ENCODE data around the gene RPS3. TPM values are rescaled to one million over a fixed set of nuclear protein-coding genes. Genes with fewer than 3 reads are reported as not detected.

The RPS3 gene
- total RNA-seq, 2 donors from 2014 or later, result 2,923 to 3,877 TPM

GRCh38 chr11:75429641-75429901 is 30.3 kb downstream of the RPS3 start:
- Histone ChIP-seq H3K9ac (ENCODE audit: extremely low read depth, low read length, poor library complexity, severe bottlenecking) (no peak overlapping the region), H3K9me3 (ENCODE audit: control insufficient read depth, low read length) (peaks cover 11% of the 10 kb centered on the region), H3K4me3 (ENCODE audit: low read length) (no peak overlapping the region), H3K36me3 (ENCODE audit: control insufficient read depth, insufficient read depth, low read length) (no peaks in the 10 kb centered on the region), H3K27ac (ENCODE audit: low read depth, low read length) (no peak overlapping the region), H3K4me1 (ENCODE audit: control insufficient read depth, insufficient read depth, low read length) (peaks cover 16% of the 10 kb centered on the region), H3K27me3 (ENCODE audit: control insufficient read depth, insufficient read depth, low read length, poor library complexity, severe bottlenecking) (peaks cover 54% of the 10 kb centered on the region)
- H3K27me3 Mint-ChIP-seq (ENCODE audit: insufficient read depth), result peaks cover 60% of the 10 kb centered on the region
- no peak overlapping the region for H3K27ac Mint-ChIP-seq
- TF ChIP-seq, protein P1, sequence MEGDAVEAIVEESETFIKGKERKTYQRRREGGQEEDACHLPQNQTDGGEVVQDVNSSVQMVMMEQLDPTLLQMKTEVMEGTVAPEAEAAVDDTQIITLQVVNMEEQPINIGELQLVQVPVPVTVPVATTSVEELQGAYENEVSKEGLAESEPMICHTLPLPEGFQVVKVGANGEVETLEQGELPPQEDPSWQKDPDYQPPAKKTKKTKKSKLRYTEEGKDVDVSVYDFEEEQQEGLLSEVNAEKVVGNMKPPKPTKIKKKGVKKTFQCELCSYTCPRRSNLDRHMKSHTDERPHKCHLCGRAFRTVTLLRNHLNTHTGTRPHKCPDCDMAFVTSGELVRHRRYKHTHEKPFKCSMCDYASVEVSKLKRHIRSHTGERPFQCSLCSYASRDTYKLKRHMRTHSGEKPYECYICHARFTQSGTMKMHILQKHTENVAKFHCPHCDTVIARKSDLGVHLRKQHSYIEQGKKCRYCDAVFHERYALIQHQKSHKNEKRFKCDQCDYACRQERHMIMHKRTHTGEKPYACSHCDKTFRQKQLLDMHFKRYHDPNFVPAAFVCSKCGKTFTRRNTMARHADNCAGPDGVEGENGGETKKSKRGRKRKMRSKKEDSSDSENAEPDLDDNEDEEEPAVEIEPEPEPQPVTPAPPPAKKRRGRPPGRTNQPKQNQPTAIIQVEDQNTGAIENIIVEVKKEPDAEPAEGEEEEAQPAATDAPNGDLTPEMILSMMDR (conservative IDR thresholded peaks at IDR 0.05), result no peak
- DNase-seq, result no peak
- H3K4me3 Mint-ChIP-seq, result peak overlapping the region; percentile 34
- peaks cover 16% of the 10 kb centered on the region for H3K4me1 Mint-ChIP-seq
- no peaks in the 10 kb centered on the region for H3K36me3 Mint-ChIP-seq (ENCODE audit: low read depth)
- 45 to 54% methylated on average over 8 to 25 of the region's 25 CpGs for WGBS, 2 experiments (ENCODE audit: insufficient coverage in 1 of 2, insufficient read length in 1 of 2)
- H3K9me3 Mint-ChIP-seq, result peaks cover 14% of the 10 kb centered on the region

- WGBS, 2 experiments (ENCODE audit: insufficient coverage in 1 of 2, insufficient read length in 1 of 2), result 1 to 3% methylated on average over 52 to 134 of the region's 134 CpGs
- TF ChIP-seq, protein P1 (conservative IDR thresholded peaks at IDR 0.05), result peak; percentile 40
- H3K36me3 Mint-ChIP-seq (ENCODE audit: low read depth), result no peaks in the 10 kb centered on the region
- no peak overlapping the region for H3K27ac Mint-ChIP-seq
- Histone ChIP-seq H3K4me1 (ENCODE audit: control insufficient read depth, insufficient read depth, low read length) (peaks cover 16% of the 10 kb centered on the region), H3K9me3 (ENCODE audit: control insufficient read depth, low read length) (peaks cover 11% of the 10 kb centered on the region), H3K27ac (ENCODE audit: low read depth, low read length) (no peak overlapping the region), H3K36me3 (ENCODE audit: control insufficient read depth, insufficient read depth, low read length) (no peaks in the 10 kb centered on the region), H3K4me3 (ENCODE audit: low read length) (peak overlapping the region; percentile 68), H3K9ac (ENCODE audit: extremely low read depth, low read length, poor library complexity, severe bottlenecking) (no peak overlapping the region), H3K27me3 (ENCODE audit: control insufficient read depth, insufficient read depth, low read length, poor library complexity, severe bottlenecking) (peaks cover 54% of the 10 kb centered on the region)
- H3K4me3 Mint-ChIP-seq, result peak overlapping the region; percentile 36
- peaks cover 12% of the 10 kb centered on the region for H3K4me1 Mint-ChIP-seq
- peak; percentile 87 for DNase-seq
- H3K27me3 Mint-ChIP-seq (ENCODE audit: insufficient read depth), result peaks cover 60% of the 10 kb centered on the region
- peaks cover 14% of the 10 kb centered on the region for H3K9me3 Mint-ChIP-seq
Measured at GRCh38 chr11:75429902-75430713, 30.8 kb downstream of the RPS3 start.

DNA sequence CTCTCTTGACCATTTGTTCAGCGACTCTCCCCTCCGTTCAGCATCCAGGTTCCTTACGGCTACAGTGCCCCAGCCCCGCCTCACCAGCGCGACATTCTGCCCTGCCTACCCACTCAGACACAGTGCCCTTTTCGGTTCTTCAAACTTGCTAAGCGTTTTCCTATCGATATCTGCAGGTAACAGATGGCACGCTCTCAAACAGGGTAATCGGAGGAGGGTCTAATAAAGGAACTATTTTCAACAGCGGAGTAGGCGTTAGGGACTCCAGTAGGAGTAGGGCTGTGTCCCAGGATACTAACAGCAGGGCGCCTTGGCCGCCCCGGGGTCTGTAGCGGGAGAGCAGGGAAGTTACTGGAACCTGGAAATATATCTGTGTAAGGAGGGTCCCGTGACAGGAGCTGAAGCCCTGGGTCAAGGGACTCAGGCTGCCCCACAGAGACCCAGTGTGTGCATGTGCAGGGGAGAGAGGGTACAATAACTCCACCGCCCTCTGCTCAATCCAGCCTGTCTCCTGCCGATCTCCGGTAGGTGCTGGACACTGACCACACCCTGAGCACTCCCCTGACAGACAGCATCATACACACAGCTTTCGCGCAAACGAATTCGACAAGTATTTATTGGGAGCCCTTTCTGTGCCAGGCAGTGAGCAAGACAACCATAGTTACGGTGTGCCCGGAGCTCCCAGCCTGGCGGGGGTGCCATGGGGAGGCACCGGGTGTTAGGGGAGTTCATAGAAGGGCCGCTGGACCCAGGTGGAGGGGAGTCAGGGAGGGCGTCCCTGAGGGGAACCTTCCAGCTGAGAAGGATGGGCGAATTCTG is 31.6 kb downstream of the RPS3 start:
- Histone ChIP-seq H3K27ac (ENCODE audit: low read depth, low read length) (no peak overlapping the region), H3K9me3 (ENCODE audit: control insufficient read depth, low read length) (peaks cover 11% of the 10 kb centered on the region), H3K27me3 (ENCODE audit: control insufficient read depth, insufficient read depth, low read length, poor library complexity, severe bottlenecking) (peaks cover 54% of the 10 kb centered on the region), H3K36me3 (ENCODE audit: control insufficient read depth, insufficient read depth, low read length) (no peaks in the 10 kb centered on the region), H3K9ac (ENCODE audit: extremely low read depth, low read length, poor library complexity, severe bottlenecking) (no peak overlapping the region), H3K4me1 (ENCODE audit: control insufficient read depth, insufficient read depth, low read length) (peaks cover 16% of the 10 kb centered on the region), H3K4me3 (ENCODE audit: low read length) (peak overlapping the region; percentile 68)
- peaks cover 12% of the 10 kb centered on the region for H3K4me1 Mint-ChIP-seq
- peak overlapping the region; percentile 36 for H3K4me3 Mint-ChIP-seq
- no peak for DNase-seq
- TF ChIP-seq, protein P1 (conservative IDR thresholded peaks at IDR 0.05), result no peak
- no peak overlapping the region for H3K27ac Mint-ChIP-seq
- H3K36me3 Mint-ChIP-seq (ENCODE audit: low read depth), result no peaks in the 10 kb centered on the region
- H3K27me3 Mint-ChIP-seq (ENCODE audit: insufficient read depth), result peaks cover 59% of the 10 kb centered on the region
- peaks cover 14% of the 10 kb centered on the region for H3K9me3 Mint-ChIP-seq
- 45 to 46% methylated on average over 16 to 32 of the region's 32 CpGs for WGBS, 2 experiments (ENCODE audit: insufficient coverage in 1 of 2, insufficient read length in 1 of 2)

Data from endodermal cell (in vitro differentiated cells).